Activated CD4-positive, alpha-beta memory T cell treated with anti-CD3 and anti-CD28 coated beads for 36 hours (primary cell): Measurements from ENCODE around the gene POLR2J. TPM values are rescaled to one million over a fixed set of nuclear protein-coding genes. Genes with fewer than 3 reads are reported as not detected.
"Not testable (repeated sequence)": the region's sequence is repeated elsewhere in the genome, so short reads cannot be mapped to it uniquely, and the experiment has no call there.

ENCODE experiments used
- CTCF ChIA-PET: fragments of 350-600 bp; sonication (Branson Sonifier 250); formaldehyde crosslinking; loops from one replicate; lab custom pipeline; 2021; ENCODE audit warnings: antibody characterized with exemption, inconsistent platforms; lab: Charles Lee
- POLR2A ChIA-PET: fragments of 350-600 bp; sonication (Branson Sonifier 250); formaldehyde crosslinking; loops from one replicate; lab custom pipeline; 2021; ENCODE audit warnings: antibody characterized with exemption; lab: Charles Lee
- DNase-seq: peaks from one replicate; pipeline ENCODE4 v3.0.0-alpha.2; 2020
- H3K27ac Mint-ChIP-seq: one replicate; pipeline ENCODE4 v1.8.0; 2021; ENCODE audit warnings: mixed read lengths
- H3K27me3 Mint-ChIP-seq: one replicate; pipeline ENCODE4 v1.8.0; 2021; ENCODE audit warnings: mixed read lengths
- H3K36me3 Mint-ChIP-seq: one replicate; pipeline ENCODE4 v1.8.0; 2021; ENCODE audit warnings: mixed read lengths
- H3K4me1 Mint-ChIP-seq: one replicate; pipeline ENCODE4 v1.8.0; 2021; ENCODE audit warnings: low read depth, mixed read lengths
- H3K4me3 Mint-ChIP-seq: one replicate; pipeline ENCODE4 v1.8.0; 2021; ENCODE audit warnings: mild to moderate bottlenecking, mixed read lengths
- H3K9me3 Mint-ChIP-seq: one replicate; pipeline ENCODE4 v1.8.0; 2021; ENCODE audit warnings: mixed read lengths
- intact Hi-C: fragments of 100-400 bp; cut with micrococcal nuclease; formaldehyde crosslinking; loops from one replicate; pipeline ENCODE4 v1.15.1; 2023
- total RNA-seq, 2 experiments: library from RNA; stranded (reverse); gene quantifications; one replicate each; pipeline ENCODE4 v1.2.3, GENCODE V29; 2021

Gene POLR2J
- total RNA-seq = 10 to 100 TPM; 44.4 to 44.7 TPM

DNA sequence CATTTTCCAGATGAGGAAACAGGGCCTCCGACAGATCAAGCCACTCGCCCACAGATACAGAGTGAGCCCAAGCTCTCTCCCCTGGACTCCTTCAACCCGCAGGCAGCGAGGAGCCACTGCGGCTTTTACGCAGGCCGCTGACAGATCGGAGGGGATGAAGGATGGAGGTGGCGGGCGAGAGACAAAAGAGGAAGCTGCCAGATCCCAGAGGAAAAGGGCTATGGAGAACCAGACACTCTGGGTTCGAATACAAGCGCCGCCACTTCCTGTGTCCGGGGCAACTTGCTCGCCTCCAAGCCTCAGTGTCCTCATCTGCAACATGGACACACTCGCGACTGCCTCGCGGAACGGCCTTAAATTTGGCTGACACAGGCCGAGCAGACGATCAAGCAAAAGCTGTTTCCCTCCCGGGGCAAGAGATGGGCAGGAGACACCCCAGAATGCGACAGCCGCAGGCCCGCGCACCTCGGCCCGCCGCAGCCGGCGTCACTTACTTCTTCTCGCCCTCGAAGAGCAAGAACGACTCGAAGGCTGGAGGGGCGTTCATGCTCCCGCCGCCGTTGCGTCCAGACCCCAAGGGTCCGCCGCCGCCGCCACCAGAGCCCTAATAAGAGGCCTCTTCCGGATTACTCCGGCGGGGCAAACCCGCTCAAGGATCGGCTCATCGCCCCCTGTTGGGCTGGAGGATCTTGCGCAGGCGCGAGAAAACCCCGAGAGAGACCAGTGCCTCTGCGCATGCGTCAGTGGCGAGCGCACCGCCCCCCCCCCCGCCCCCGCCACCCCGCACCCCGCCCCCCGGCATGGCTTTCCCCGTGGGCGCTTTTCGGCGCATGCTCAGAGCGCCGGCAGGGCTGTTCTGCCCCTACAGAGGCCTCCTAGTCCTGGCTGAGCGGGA, at the start of gene POLR2J:
Gene POLR2J, minus strand, starts transcription at position 609 of the 895 bp plus-strand sequence. Its CDS starts 62 bp downstream, at position 547.
- H3K27ac Mint-ChIP-seq = peak within 1 kb of the TSS; percentile 80
- H3K36me3 Mint-ChIP-seq, intact Hi-C loops, H3K27me3 Mint-ChIP-seq, H3K9me3 Mint-ChIP-seq, CTCF ChIA-PET, POLR2A ChIA-PET, H3K4me1 Mint-ChIP-seq: not testable (repeated sequence)
- peak within 1 kb of the TSS; percentile 89 for H3K4me3 Mint-ChIP-seq
- DNase-seq = peak; percentile 97

- H3K27me3 Mint-ChIP-seq, H3K9me3 Mint-ChIP-seq, H3K36me3 Mint-ChIP-seq, H3K27ac Mint-ChIP-seq, H3K4me3 Mint-ChIP-seq, POLR2A ChIA-PET, CTCF ChIA-PET, DNase-seq, intact Hi-C loops, H3K4me1 Mint-ChIP-seq: not testable (repeated sequence)
Measured at GRCh38 chr7:102527822-102528793, 49.4 kb upstream of the POLR2J start.

- CTCF ChIA-PET = not testable (repeated sequence)
Measured at GRCh38 chr7:102527182-102527581, 48.5 kb upstream of the POLR2J start.

GRCh38 chr7:102524803-102525202, 46.1 kb upstream of the POLR2J start:
- H3K27me3 Mint-ChIP-seq, H3K27ac Mint-ChIP-seq, H3K4me3 Mint-ChIP-seq, intact Hi-C loops, H3K36me3 Mint-ChIP-seq, CTCF ChIA-PET, H3K9me3 Mint-ChIP-seq, H3K4me1 Mint-ChIP-seq, DNase-seq, POLR2A ChIA-PET: not testable (repeated sequence)

More at GRCh38 chr7:102527182-102527581, 48.5 kb upstream of the POLR2J start:
- POLR2A ChIA-PET, intact Hi-C loops, H3K27ac Mint-ChIP-seq, H3K4me3 Mint-ChIP-seq, H3K27me3 Mint-ChIP-seq, H3K36me3 Mint-ChIP-seq, H3K4me1 Mint-ChIP-seq, H3K9me3 Mint-ChIP-seq, DNase-seq: not testable (repeated sequence)

- H3K36me3 Mint-ChIP-seq, POLR2A ChIA-PET, CTCF ChIA-PET, H3K4me1 Mint-ChIP-seq, DNase-seq, H3K9me3 Mint-ChIP-seq, intact Hi-C loops, H3K27me3 Mint-ChIP-seq, H3K27ac Mint-ChIP-seq, H3K4me3 Mint-ChIP-seq: not testable (repeated sequence)
Measured at GRCh38 chr7:102520797-102521196, 42.1 kb upstream of the POLR2J start.

GRCh38 chr7:102517550-102518147, 38.9 kb upstream of the POLR2J start, which contains the start of gene RASA4B:
RASA4B (minus strand) TSS chr7:102517777; CDS start chr7:102517710, 67 bp downstream.
- CTCF ChIA-PET, H3K36me3 Mint-ChIP-seq, H3K9me3 Mint-ChIP-seq, H3K27me3 Mint-ChIP-seq, intact Hi-C loops, H3K4me3 Mint-ChIP-seq, H3K27ac Mint-ChIP-seq, POLR2A ChIA-PET, H3K4me1 Mint-ChIP-seq: not testable (repeated sequence)
- DNase-seq = peak; percentile 16

DNA sequence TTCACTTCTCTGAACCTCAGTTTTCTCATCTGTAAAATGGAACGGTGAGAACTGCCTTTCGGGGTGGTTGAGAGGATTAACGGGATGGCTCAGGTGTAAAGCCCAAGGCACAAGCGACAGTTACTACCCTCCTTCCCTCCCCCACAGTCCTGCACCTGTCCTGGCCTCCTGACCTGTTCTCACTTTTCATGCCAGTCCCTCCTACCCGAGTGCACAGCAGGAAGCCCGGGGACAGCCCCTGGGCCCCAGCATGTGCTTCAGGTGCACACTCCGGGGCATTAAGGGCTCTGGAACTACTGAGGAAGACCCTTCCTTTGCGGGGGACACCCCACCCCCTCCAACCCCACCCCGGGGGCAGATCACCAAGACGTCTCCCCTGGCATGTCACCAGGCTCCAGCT, 38.2 kb upstream of the POLR2J start:
- not testable (repeated sequence) for H3K27ac Mint-ChIP-seq

GRCh38 chr7:102515889-102516288, 37.2 kb upstream of the POLR2J start:
- H3K9me3 Mint-ChIP-seq, POLR2A ChIA-PET, H3K4me1 Mint-ChIP-seq, H3K27me3 Mint-ChIP-seq, CTCF ChIA-PET, DNase-seq, intact Hi-C loops, H3K36me3 Mint-ChIP-seq, H3K4me3 Mint-ChIP-seq, H3K27ac Mint-ChIP-seq: not testable (repeated sequence)

More for the DNA sequence above, 38.2 kb upstream of the POLR2J start:
- DNase-seq, intact Hi-C loops, H3K36me3 Mint-ChIP-seq, POLR2A ChIA-PET, H3K4me3 Mint-ChIP-seq, H3K9me3 Mint-ChIP-seq, H3K4me1 Mint-ChIP-seq, H3K27me3 Mint-ChIP-seq, CTCF ChIA-PET: not testable (repeated sequence)

GRCh38 chr7:102514881-102515721, 36.4 kb upstream of the POLR2J start:
- POLR2A ChIA-PET, H3K9me3 Mint-ChIP-seq, H3K27ac Mint-ChIP-seq, H3K4me3 Mint-ChIP-seq, H3K4me1 Mint-ChIP-seq, DNase-seq, CTCF ChIA-PET, H3K27me3 Mint-ChIP-seq, H3K36me3 Mint-ChIP-seq, intact Hi-C loops: not testable (repeated sequence)

GRCh38 chr7:102512642-102513221, 34.0 kb upstream of the POLR2J start:
- H3K36me3 Mint-ChIP-seq, POLR2A ChIA-PET, DNase-seq, H3K27ac Mint-ChIP-seq, H3K4me1 Mint-ChIP-seq, intact Hi-C loops, H3K4me3 Mint-ChIP-seq, H3K9me3 Mint-ChIP-seq, CTCF ChIA-PET, H3K27me3 Mint-ChIP-seq: not testable (repeated sequence)

- CTCF ChIA-PET, DNase-seq, H3K36me3 Mint-ChIP-seq, POLR2A ChIA-PET, H3K4me1 Mint-ChIP-seq, H3K9me3 Mint-ChIP-seq, H3K27ac Mint-ChIP-seq, intact Hi-C loops, H3K27me3 Mint-ChIP-seq, H3K4me3 Mint-ChIP-seq: not testable (repeated sequence)
Measured at GRCh38 chr7:102511860-102512522, 33.3 kb upstream of the POLR2J start.
